HG03097 (cell line): Measurements from ENCODE around the gene ROBO3.

Experiments used
- ATAC-seq: cut with Tn5 transposase; IDR thresholded peaks from one replicate; pipeline ENCODE4 v1.9.1; 2021; ENCODE audit not compliant: unreplicated experiment, low FRiP score

Gene ROBO3

DNA sequence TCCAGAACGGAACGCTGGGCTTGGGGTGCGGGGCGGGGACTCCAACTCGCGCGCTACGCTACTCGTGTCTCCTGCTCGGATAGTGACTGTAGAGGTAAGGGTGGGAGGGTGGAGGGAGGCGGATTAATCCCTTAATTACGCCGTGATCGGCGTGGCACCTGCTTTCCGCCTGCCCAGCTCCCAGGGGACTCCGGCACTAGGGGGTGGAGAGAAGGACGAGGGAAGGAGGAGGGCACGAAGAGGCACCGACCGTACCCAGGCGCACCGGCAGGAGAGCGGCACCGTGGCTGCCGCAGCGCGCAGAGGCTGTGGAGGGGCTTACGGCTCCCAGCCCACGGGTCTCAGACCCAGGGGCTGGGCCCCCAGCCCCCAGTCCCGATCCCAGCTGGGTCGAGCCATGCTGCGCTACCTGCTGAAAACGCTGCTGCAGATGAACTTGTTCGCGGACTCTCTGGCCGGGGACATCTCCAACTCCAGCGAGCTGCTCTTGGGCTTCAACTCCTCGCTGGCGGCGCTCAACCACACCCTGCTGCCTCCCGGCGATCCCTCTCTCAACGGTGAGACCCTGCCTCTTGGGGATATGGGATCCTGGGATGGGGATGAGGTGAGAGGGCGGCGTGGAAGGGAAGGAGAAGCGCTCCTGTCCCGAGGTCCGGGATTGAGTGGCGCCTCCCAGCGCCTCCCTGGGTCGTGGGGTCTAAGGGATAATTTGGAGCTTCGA, at the start of gene ROBO3:
ROBO3 (plus strand) TSS at position 252 of the 721 bp plus-strand sequence; CDS start at position 398, 146 bp downstream.
- ATAC-seq = no peak

DNA sequence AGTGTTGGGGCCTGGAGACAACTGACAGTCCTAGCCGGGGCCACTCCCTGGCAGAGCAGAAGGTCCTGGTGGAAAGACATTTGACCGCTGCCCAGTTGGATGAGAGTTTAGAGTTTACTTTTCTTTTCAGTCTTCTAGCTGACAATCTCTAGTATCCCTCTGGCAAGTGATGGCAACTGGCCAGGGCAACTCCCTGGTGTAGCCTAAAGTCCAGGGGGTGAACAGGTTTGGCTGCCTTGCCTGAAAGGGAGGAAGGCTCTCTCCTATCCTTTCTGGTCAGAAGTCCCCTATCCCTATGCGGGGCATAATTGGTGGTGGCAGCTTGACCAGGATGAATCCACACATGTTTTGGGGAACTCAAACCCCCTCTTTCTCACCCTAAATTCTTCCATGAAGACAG, 48.2 kb upstream of the ROBO3 start:
- ATAC-seq = no peak

- ATAC-seq = no peak
Measured at GRCh38 chr11:124821995-124822730, 43.1 kb upstream of the ROBO3 start.

DNA sequence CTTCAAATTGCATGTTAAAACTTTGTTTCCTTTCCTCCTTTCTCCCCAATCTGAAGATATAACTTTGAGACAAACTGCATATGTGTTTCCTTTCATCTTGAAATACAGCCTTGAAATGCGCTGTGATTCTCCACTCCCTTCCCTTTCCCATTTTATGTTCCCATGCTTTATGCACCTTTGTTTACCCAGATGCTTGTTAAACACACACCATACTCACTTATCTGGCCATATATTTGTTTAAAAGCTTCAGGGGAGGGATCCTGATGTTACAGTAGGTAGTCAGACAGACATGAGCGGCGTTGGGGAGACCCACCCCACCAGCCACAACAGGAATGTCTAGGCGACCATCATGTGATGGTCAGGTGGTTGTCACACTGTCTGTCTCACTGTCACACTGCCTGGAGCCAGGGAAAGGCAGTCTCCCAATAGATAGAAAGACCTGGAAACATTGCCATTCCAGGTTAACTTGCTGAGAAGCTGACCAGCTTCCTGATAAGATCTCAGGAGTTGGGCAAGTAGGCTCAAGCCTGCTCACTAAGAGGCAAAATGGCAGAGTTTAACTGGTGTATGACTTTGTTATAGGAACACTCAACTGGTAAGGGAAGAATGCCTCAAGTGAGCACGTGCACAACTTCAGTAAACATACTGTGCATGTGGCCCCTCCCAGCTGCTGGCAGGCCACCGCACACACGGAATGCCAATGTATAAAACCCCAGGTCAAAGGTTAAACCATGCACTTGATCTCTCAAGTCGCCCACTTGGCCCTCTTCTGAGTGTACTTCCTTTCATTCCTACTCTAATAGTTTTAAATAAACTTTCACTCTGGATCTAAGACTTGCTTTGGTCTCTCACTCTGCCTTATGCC, 41.5 kb upstream of the ROBO3 start:
- ATAC-seq = no peak

- no peak for ATAC-seq
Measured at GRCh38 chr11:124825876-124826275, 39.4 kb upstream of the ROBO3 start.

GRCh38 chr11:124829986-124830385, 35.2 kb upstream of the ROBO3 start:
- ATAC-seq = no peak

GRCh38 chr11:124830749-124831148, 34.5 kb upstream of the ROBO3 start:
- ATAC-seq = no peak

- ATAC-seq = no peak
Measured at GRCh38 chr11:124831897-124832296, 33.3 kb upstream of the ROBO3 start.

DNA sequence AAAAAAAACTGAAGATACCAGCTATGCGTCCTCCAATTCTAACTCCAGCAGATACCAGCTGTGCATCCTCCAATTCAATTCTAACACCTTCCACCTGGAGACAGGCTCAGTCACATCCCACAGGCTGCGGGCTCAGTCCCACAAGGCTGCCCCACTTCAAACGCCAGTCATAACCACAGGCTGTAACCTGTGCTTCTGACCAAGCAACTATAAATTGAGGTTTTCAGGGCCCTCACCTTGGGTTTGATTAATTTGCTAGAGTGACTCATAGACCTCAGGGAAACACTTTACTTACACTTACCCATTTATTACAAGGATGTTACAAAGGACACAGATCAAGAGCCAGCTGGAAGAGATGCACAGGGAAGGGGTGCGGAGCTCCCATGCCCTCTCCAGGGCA, 32.7 kb upstream of the ROBO3 start:
- ATAC-seq = no peak

GRCh38 chr11:124834526-124835180, 30.6 kb upstream of the ROBO3 start:
- ATAC-seq = no peak

DNA sequence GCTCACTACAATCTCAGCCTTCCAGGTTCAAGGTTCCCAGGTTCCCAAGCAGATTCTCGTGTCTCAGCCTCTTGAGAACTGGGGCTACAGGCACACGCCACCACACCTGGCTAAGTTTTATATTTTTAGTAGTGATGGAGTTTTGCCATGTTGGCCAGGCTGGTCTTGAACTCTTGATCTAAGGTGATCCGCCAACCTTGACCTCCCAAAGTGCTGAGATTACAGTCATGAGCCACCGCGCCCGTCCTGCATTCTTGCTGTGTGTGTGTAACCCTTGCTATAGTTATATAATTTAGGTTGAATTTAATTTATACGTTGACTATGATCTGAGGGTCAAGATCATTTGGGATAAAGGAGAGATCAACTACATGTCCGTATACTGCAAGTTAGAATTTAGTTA, 29.3 kb upstream of the ROBO3 start:
- no peak for ATAC-seq

DNA sequence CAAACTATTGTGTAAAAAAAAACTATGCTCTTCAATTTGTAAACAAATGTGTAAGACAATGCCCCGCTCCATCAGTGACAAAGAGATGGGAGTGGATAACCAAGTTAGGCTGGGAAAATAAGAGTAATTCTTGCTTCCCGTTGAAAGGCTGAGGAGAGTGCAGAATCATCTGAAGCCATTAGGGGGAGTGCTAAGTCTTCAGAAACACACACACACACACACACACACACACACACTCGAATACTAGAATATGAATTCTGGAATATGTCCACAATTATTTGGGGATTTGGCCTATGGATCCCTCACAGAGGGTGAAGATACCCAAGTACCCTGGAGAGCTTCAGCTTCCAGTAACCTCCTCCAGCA, 27.8 kb upstream of the ROBO3 start:
- ATAC-seq = no peak

DNA sequence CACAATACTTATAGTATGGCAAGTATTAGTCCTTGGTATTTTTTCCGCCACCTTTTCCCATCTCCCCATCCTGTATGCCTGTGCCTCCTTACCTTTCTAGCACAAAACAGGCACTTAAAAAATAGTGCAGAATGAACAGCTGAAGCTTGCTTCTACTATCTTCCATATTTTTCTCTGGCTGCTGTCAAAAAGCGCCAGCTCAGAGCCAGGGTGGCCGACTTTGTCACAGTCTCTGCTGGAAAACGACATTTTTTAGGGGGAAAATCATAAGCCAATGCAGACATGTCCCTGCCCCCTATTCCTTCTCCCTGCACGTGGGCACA, 26.5 kb upstream of the ROBO3 start:
- ATAC-seq = no peak

- no peak for ATAC-seq
Measured at GRCh38 chr11:124839128-124839971, 25.9 kb upstream of the ROBO3 start.

GRCh38 chr11:124839972-124840621, 25.1 kb upstream of the ROBO3 start:
- ATAC-seq = no peak

DNA sequence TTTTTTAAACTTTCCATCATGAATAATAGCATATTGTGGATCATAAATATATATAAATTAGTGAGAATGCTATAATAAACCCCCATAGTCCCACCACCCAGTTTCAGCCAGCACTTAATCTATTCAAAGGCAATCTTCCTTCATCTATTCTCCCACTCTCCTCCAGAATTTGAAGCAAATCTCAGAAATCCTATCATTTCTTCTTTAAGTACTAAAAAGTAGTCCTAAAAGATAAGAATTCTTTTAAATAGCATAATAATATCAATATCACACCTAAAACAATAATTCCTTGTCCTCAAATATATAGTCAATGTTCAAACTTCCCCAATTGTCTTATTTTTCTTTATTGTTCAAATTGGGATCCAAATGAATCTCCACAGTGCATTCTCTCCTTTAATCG, 24.6 kb upstream of the ROBO3 start:
- ATAC-seq = no peak

- ATAC-seq = no peak
Measured at GRCh38 chr11:124841201-124841600, 24.0 kb upstream of the ROBO3 start.

- ATAC-seq = no peak
Measured at GRCh38 chr11:124841840-124842239, 23.4 kb upstream of the ROBO3 start.

DNA sequence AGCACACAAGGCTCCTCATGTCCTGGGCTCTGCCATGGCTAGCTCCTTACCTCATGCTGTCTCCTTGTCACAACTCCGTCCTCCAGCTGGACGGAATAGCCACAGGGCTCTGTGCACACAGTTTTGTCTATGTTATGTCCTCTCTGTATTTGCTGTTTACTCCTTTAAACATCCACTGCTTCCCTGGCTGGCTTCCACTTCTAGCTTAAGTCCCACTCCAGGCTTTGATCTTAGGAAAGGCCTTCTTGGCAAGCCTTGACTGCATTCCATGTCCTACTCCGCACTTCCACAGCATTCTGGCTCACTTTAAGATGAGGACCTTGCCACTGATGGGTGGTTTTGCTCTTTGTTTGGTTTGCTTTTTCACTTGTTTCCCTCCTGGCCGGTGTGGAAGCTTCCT, 22.9 kb upstream of the ROBO3 start:
- ATAC-seq = no peak

DNA sequence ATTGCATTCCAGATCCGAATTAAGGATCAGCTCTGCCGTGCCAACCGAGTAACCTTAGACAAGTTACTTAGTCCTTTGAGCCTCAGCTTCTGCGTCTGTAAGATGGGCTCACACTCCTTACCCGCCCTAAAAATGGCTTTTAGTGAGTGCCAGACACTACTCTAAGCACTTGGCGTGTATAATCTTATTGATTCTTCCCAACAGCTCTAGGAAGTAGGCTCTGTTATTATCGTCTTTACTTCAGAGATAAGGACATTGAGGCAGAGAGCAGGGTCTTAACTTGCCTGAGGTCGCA, 21.7 kb upstream of the ROBO3 start:
- no peak for ATAC-seq
